B cell (primary cell): ENCODE data around the gene METTL8. TPM values are rescaled to one million over a fixed set of nuclear protein-coding genes. Genes with fewer than 3 reads are reported as not detected.

Source experiments
- ATAC-seq: fragments of 200-7000 bp; cut with Tn5 transposase; one replicate; pipeline ENCODE4 v1.10.0; 2021; ENCODE audit warnings: low read depth, mild to moderate bottlenecking, moderate number of reproducible peaks, moderate library complexity
- CTCF ChIA-PET: fragments of 350-600 bp; sonication (Branson Sonifier 250); formaldehyde crosslinking; loops from one replicate; lab custom pipeline; 2021; ENCODE audit warnings: antibody characterized with exemption, inconsistent platforms; lab: Charles Lee
- POLR2A ChIA-PET: fragments of 350-600 bp; sonication (Branson Sonifier 250); formaldehyde crosslinking; loops from one replicate; lab custom pipeline; 2021; ENCODE audit warnings: antibody characterized with exemption; lab: Charles Lee
- DNase-seq: peaks from one replicate; pipeline ENCODE4 v3.0.0; 2013
- H2AFZ ChIP-seq: 2 replicates; pipeline ENCODE4 v1.6.1; 2012; ENCODE audit warnings: mild to moderate bottlenecking, low read depth, low read length; ENCODE audit not compliant: insufficient read depth, poor library complexity, severe bottlenecking
- H3K27ac ChIP-seq, 2 donors: 1 replicate in 1 of 2; 2 replicates in 1 of 2; pipeline ENCODE4 v1.5.1; 2012 to 2013; ENCODE audit warnings: low read length in 2 of 2, mild to moderate bottlenecking in 2 of 2, moderate library complexity in 1 of 2
- H3K27me3 ChIP-seq, 4 experiments: fragments of 200-600 bp in 1 of 4; sonication (generic) in 1 of 4; replicated peaks in 1 of 4; 1 replicate in 2 of 4; 2 replicates in 2 of 4; pipeline versions ENCODE4 v1.6.1 to v1.7.0; 2013 to 2016; ENCODE audit warnings: low read length in 3 of 4, mild to moderate bottlenecking in 2 of 4, mixed read lengths in 1 of 4, moderate library complexity in 1 of 4; ENCODE audit not compliant: insufficient read depth in 4 of 4, control insufficient read depth in 3 of 4; ENCODE audit errors: control extremely low read depth in 1 of 4
- H3K36me3 ChIP-seq, 2 experiments: replicated peaks in 1 of 2; 1 replicate in 1 of 2; 2 replicates in 1 of 2; pipeline versions ENCODE4 v1.6.1 to v1.7.1; 2013; ENCODE audit warnings: low read length in 1 of 2; ENCODE audit not compliant: insufficient read depth in 2 of 2, control insufficient read depth in 1 of 2; ENCODE audit errors: control extremely low read depth in 1 of 2, extremely low read depth in 1 of 2
- H3K4me1 ChIP-seq, 2 donors: fragments of 200-600 bp in 1 of 2; sonication (generic) in 1 of 2; 1 replicate in 1 of 2; 2 replicates in 1 of 2; pipeline versions ENCODE4 v1.5.1 to v1.6.1; 2013 to 2017; ENCODE audit warnings: low read length in 2 of 2; ENCODE audit not compliant: control insufficient read depth in 2 of 2, insufficient read depth in 2 of 2
- H3K4me2 ChIP-seq: replicated peaks from 2 replicates; pipeline ENCODE3; 2012; ENCODE audit warnings: mild to moderate bottlenecking, low read depth, low read length; ENCODE audit not compliant: poor library complexity, severe bottlenecking
- H3K4me3 ChIP-seq, 5 experiments: fragments of 200-600 bp in 1 of 5; sonication (generic) in 1 of 5; 1 replicate in 3 of 5; 2 replicates in 2 of 5; pipeline versions ENCODE4 v1.5.1 to v1.7.0; 2011 to 2016; ENCODE audit warnings: low read length in 4 of 5, mild to moderate bottlenecking in 4 of 5, low read depth in 2 of 5, control low read depth in 1 of 5, moderate library complexity in 1 of 5; ENCODE audit not compliant: insufficient read depth in 1 of 5; ENCODE audit errors: control extremely low read depth in 1 of 5, extremely low read depth in 1 of 5
- H3K79me2 ChIP-seq: fragments of 200-600 bp; sonication (generic); one replicate; pipeline ENCODE4 v1.6.0; 2016; ENCODE audit warnings: low read length; ENCODE audit not compliant: control insufficient read depth, insufficient read depth
- H3K9ac ChIP-seq: fragments of 200-600 bp; sonication (generic); 2 replicates; pipeline ENCODE4 v1.6.1; 2017; ENCODE audit warnings: mild to moderate bottlenecking, low read length, moderate library complexity
- H3K9me3 ChIP-seq, 3 donors: one replicate each; pipeline versions ENCODE4 v1.6.1 to v1.7.1; 2013; ENCODE audit warnings: low read length in 2 of 3; ENCODE audit not compliant: control insufficient read depth in 2 of 3, insufficient read depth in 1 of 3; ENCODE audit errors: control extremely low read depth in 1 of 3
- H4K20me1 ChIP-seq: 2 replicates; pipeline ENCODE4 v1.6.0; 2012; ENCODE audit warnings: mild to moderate bottlenecking, low read length; ENCODE audit not compliant: insufficient read depth, control insufficient read depth, poor library complexity, severe bottlenecking
- H3K27ac Mint-ChIP-seq: one replicate; pipeline ENCODE4 v1.8.0; 2021; ENCODE audit warnings: mixed read lengths
- H3K27me3 Mint-ChIP-seq: one replicate; pipeline ENCODE4 v1.8.0; 2021; ENCODE audit warnings: mixed read lengths
- H3K4me1 Mint-ChIP-seq: one replicate; pipeline ENCODE4 v1.8.0; 2021; ENCODE audit warnings: mixed read lengths
- H3K4me3 Mint-ChIP-seq: one replicate; pipeline ENCODE4 v1.8.0; 2021; ENCODE audit warnings: mixed read lengths
- H3K9me3 Mint-ChIP-seq: one replicate; pipeline ENCODE4 v1.8.0; 2022; ENCODE audit warnings: mixed read lengths; ENCODE audit not compliant: insufficient read depth
- CTCF ChIP-seq: fragments of 200-600 bp; IDR thresholded peaks from one replicate; pipeline ENCODE4 v1.8.0; 2022; ENCODE audit warnings: antibody characterized with exemption, mild to moderate bottlenecking
- EZH2 ChIP-seq: IDR thresholded peaks from 2 replicates; pipeline ENCODE4 v1.6.1; 2012; ENCODE audit warnings: borderline replicate concordance, low read depth, mild to moderate bottlenecking, moderate library complexity, low read length; ENCODE audit not compliant: insufficient read depth, poor library complexity, severe bottlenecking
- WGBS: methylation state at CpG from one replicate; pipeline ENCODE4 v1.1.5; 2013; ENCODE audit warnings: missing lambda C conversion rate; ENCODE audit not compliant: insufficient coverage; 5-methylcytosine and 5-hydroxymethylcytosine counted together
- intact Hi-C: fragments of 100-400 bp; cut with micrococcal nuclease; formaldehyde crosslinking; loops from one replicate; pipeline ENCODE4 v1.10.0; 2022
- polyA plus RNA-seq: library from polyadenylated mRNA; depleted of rRNA; stranded (reverse); fragments of >200 nt; gene quantifications from 2 replicates; pipeline ENCODE4 v1.2.3, GENCODE V29; 2012
- total RNA-seq, 2 donors: library from RNA; stranded (reverse); fragments of 120-200 nt in 1 of 2; gene quantifications; 1 replicate in 1 of 2; 2 replicates in 1 of 2; pipeline versions ENCODE4 v1.2.3 to v1.2.4, GENCODE V29; 2013 to 2022

Gene METTL8
- total and polyA plus RNA-seq, 2 donors (not counting 1 experiment from before 2014, with no cell fraction given) = 20.8 to 57.8 TPM

GRCh38 chr2:171317492-171318125 is 116.2 kb downstream of the METTL8 start:
- H3K36me3 ChIP-seq = no peaks in the 10 kb centered on the region
- no peaks in the 10 kb centered on the region for H3K27me3 Mint-ChIP-seq
- intact Hi-C loops = loop anchor here (2.0 to 5.0 kb wide), 2 partner anchors 19 to 50 kb away; no protein-coding TSS in a partner anchor
- H3K4me3 ChIP-seq = no peak overlapping the region
- CTCF ChIA-PET = interaction anchor here (0.8 to 4.2 kb wide), 4 partner anchors 19 to 154 kb away, joined by 3 to 23 read pairs (median 4); no protein-coding TSS in a partner anchor
- peaks cover 55 to 62% of the 10 kb centered on the region in 2 donors for H3K4me1 ChIP-seq
- H4K20me1 ChIP-seq = no peaks in the 10 kb centered on the region
- TF ChIP-seq EZH2 (no peak), CTCF (no peak)
- peak overlapping the region; percentile 8 for H3K4me3 Mint-ChIP-seq
- H3K9me3 ChIP-seq = peaks cover 0 to 5% (median 0%) of the 10 kb centered on the region in 3 donors
- POLR2A ChIA-PET = interaction anchor here (0.6 to 1.3 kb wide), 4 partner anchors 19 to 157 kb away, joined by 3 to 4 read pairs (median 4); partner anchors contain the start of genes DCAF17, METTL8 and TLK1
- H3K27me3 ChIP-seq = no peaks in the 10 kb centered on the region
- H3K4me2 ChIP-seq = peak overlapping the region; percentile 61
- H3K27ac Mint-ChIP-seq = peak overlapping the region; percentile 87
- H3K79me2 ChIP-seq = no peaks in the 10 kb centered on the region
- peaks cover 57% of the 10 kb centered on the region for H3K4me1 Mint-ChIP-seq
- peak overlapping the region; percentile 46 for H2AFZ ChIP-seq
- peak; percentile 64 for ATAC-seq
- H3K27ac ChIP-seq = peak overlapping the region; percentile 33 to 73
- H3K9me3 Mint-ChIP-seq = no peaks in the 10 kb centered on the region
- peak overlapping the region; percentile 6 for H3K9ac ChIP-seq
- peak; percentile 33 for DNase-seq
- 50% methylated on average over 1 of the region's 4 CpGs for WGBS
